NOMO-1 (cell line): Measurements from ENCODE around the gene ANK2.

ENCODE experiments used
- DNase-seq, 2 experiments: peaks; one replicate each; lab custom pipeline; 2025; ENCODE audit not compliant: unreplicated experiment in 2 of 2; lab: John Stamatoyannopoulos, UW

ANK2 gene

GRCh38 chr4:113049421-113050370 is at the start of gene ANK2:
TSS of gene ANK2 (plus strand) at chr4:113049653. CDS start at chr4:113049729, 76 bp downstream.
- no peak for DNase-seq

- DNase-seq, result no peak
Observed at GRCh38 chr4:113003841-113004240, 45.6 kb upstream of the ANK2 start.

GRCh38 chr4:113004655-113005054 is 44.8 kb upstream of the ANK2 start:
- DNase-seq, result no peak

- DNase-seq, result no peak
Observed at GRCh38 chr4:113006632-113007031, 42.8 kb upstream of the ANK2 start.

GRCh38 chr4:113007151-113007550 is 42.3 kb upstream of the ANK2 start:
- DNase-seq, result no peak

GRCh38 chr4:113008135-113008534 is 41.3 kb upstream of the ANK2 start:
- DNase-seq, result no peak

- no peak for DNase-seq
Observed at GRCh38 chr4:113008716-113009115, 40.7 kb upstream of the ANK2 start.

GRCh38 chr4:113009461-113009860 is 40.0 kb upstream of the ANK2 start:
- no peak for DNase-seq

- DNase-seq, result no peak
Observed at GRCh38 chr4:113012122-113012725, 37.2 kb upstream of the ANK2 start.

- DNase-seq, result no peak
Observed at GRCh38 chr4:113012786-113013185, 36.7 kb upstream of the ANK2 start.

GRCh38 chr4:113013751-113014150 is 35.7 kb upstream of the ANK2 start:
- DNase-seq, result no peak

- DNase-seq, result no peak
Observed at GRCh38 chr4:113016377-113016776, 33.1 kb upstream of the ANK2 start.

- no peak for DNase-seq
Observed at GRCh38 chr4:113020966-113021365, 28.5 kb upstream of the ANK2 start.

GRCh38 chr4:113024388-113024787 is 25.1 kb upstream of the ANK2 start:
- DNase-seq, result no peak

- DNase-seq, result no peak
Observed at GRCh38 chr4:113025416-113025815, 24.0 kb upstream of the ANK2 start.

GRCh38 chr4:113026556-113026955 is 22.9 kb upstream of the ANK2 start:
- DNase-seq, result no peak

GRCh38 chr4:113028074-113028473 is 21.4 kb upstream of the ANK2 start:
- no peak for DNase-seq

- DNase-seq, result no peak
Observed at GRCh38 chr4:113031212-113031611, 18.2 kb upstream of the ANK2 start.

- DNase-seq, result no peak
Observed at GRCh38 chr4:113040793-113041192, 8.7 kb upstream of the ANK2 start.

GRCh38 chr4:113042502-113042901 is 7.0 kb upstream of the ANK2 start:
- no peak for DNase-seq

GRCh38 chr4:113043591-113043990 is 5.9 kb upstream of the ANK2 start:
- DNase-seq, result no peak

GRCh38 chr4:113050371-113050755 is 910 bp downstream of the ANK2 start:
- no peak for DNase-seq
